Smooth muscle cell of the brain vasculature (primary cell): ENCODE measurements around the gene MRGPRG.

ENCODE experiments used
- DNase-seq: peaks from one replicate; pipeline ENCODE4 v3.0.0-alpha.2; 2012; ENCODE audit warnings: low read depth, low spot score

The MRGPRG gene

DNA sequence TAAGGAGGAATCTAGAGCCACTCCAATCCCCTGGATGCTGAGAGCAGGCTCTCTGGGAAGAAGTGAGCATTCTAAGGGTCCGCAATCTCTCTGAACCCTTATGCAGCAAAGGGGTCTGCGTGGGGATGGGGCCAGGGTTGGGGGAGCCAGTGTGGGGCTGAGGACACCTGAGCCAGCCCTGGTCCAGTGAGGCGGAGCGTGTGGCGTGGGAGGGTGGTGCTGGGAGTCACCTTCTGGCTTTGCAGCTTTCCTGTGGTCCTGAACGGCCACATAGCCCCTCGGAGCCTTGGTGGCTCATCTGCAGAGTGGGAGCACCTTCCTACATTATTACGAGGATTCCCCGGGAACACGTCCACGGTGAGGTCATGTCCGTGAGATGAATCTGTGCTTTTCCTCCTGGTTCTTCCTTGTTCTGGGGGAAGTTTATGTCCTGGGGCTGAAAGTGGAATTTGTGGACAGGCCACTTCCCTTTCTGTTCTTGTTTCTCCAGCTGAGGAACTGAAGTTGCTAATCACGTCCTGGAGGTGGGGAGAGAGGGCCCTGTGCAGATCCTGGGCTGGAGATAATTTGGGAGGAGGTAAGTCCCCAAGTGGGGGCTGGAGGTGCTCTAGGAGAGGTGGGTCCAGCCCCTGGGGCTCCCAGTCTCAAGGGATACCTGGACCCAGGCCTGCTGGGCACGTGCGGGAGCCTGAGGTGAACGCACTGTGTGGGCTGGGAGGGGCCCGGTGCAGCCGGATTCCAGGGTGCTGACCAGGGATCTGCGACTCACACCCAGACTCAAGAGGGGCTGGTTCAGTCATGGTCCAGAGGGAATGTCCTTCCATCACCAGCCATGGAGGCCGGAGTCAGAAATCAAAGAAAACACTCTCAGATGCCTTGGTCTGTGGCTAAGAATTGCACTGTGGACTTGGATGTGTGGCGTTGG is 7.5 kb upstream of the MRGPRG start:
- no peak for DNase-seq

DNA sequence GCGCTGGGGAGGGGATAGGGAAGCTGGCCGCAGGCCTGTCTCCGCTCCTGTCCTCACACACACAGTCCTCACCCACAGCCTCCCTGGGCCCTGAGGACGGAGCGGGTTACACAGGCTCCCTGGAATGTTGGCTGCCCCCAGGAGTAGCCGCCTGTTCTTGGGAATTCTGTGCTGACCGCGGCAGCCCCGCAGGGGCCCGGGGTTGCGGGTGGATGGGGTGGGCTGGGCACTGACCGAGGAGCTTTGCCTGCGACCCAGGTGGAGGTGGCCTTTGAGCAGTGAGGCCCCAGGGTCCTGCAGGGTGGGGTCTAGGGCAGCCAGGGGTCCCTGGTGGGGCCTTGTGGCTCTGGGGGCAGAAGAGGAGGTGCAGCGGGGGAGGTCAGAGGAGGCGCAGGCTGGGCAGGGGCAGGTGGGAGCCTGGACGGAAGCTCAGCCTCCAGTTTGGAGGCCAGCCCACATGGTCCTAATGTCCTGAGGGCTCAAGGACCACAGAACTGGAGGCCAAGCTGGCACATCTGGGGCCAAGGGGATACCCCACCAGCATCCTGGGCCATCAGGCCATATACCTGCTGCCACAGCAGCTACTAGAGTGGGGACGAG is 6.6 kb upstream of the MRGPRG start:
- no peak for DNase-seq

GRCh38 chr11:3224401-3225057 is 5.9 kb upstream of the MRGPRG start:
- no peak for DNase-seq

GRCh38 chr11:3223932-3224381 is 5.3 kb upstream of the MRGPRG start:
- no peak for DNase-seq

GRCh38 chr11:3222941-3223915 is 4.6 kb upstream of the MRGPRG start:
- DNase-seq = no peak

DNA sequence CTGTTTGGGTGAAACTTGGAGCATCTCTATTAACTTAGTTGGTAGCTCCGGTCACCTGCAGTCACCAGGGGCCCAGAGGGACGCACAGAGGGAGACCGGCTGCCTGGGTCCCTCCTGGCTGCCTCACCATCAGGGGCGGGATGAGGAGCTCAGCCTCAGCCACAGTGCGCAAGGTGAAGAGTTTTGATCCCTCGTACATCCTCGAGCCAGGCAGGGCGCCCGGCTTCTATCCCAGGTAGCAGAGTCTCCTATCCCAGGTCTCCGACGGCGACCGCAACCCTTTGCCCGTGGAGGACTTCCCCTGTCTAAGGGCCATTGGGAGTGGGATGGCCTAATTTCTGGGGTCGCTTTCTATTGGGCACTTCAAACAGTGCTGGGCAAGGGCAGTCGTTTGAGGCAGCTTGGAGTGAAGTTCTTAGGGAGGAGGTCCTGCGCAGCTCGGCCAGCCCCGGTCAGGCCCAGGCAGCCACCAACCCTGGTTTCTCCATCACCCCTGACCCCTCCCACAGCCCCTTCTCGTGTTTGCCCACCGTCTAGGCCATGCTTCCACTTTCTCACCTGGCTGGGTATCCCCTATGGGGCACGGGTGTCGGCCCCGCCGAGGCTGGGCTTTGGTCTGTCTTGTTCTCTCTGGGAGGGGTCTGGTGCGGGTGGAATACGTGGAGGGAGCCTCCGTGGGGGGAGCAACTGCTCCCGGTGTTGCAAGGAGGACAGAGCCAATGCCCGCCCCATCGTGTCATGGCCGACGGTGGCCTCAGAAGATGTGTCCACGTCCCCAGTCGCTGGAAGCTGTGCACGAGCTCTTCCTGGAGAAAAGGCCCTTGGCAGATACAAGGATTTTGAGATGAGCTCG is 3.6 kb upstream of the MRGPRG start:
- no peak for DNase-seq

- DNase-seq = no peak
Observed at GRCh38 chr11:3221408-3222002, 2.9 kb upstream of the MRGPRG start.

DNA sequence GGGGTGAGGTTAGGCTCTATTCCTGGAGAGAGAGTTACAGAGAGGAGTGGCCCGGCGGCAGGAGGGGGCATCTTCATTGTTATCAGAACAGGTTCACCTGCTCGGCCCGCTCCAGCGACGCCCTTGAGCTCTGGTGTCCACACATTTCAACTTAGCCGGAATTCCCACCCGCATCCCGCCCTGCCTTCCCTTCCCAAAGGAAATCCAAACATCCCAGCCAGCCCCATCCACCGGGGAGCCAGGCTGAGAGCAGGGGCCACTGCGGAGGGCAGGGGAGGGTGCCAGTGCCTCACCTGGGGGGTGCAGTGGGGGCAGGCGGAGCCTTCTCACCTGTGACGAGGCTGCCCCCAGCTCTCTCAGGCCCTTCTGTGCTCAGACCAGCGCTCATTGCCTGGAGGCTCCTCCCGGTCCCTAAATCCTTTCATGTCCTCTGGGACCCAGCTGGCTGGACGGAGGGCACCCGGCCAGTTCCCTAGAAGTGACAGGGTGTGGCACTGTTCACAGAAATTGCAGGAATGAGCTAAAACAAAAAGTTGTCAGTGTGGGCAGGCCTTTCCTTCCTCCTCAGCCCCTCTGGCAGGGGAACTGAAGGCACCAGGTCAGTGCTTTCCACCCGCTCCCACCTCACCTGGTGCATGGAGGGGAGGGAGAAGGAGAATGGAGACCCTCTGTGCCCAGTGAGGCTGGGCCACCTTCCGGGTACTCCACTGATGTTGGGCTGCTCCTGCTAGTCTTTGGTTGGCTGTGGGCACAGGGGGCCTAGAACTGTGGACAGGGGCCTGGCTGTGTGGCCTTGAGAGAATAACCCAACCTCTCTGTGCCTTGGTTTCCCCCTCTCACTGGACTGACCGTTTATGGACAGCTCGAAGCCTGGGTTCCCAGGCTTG is 2.2 kb upstream of the MRGPRG start:
- DNase-seq = no peak

DNA sequence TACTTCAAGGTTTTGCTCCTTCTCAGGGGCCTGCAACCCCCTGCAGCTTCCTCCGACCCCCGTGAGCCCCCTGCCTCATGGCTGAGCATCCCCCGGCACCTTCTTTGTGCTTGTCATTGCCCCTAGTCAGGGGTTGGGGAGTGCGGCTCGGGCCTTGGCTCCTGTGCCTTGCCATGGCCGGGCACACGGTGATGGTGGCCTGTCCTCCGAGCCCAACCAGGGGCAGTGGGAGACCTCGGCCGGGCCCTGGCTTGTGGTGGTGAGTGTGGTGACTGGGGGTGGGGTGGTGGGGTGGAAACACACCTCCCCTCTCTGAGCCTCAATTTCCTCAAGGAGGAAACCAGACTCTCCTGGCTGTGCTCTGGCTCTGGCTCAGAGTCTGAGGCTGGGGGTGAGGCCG is 1.5 kb upstream of the MRGPRG start:
- DNase-seq = no peak

DNA sequence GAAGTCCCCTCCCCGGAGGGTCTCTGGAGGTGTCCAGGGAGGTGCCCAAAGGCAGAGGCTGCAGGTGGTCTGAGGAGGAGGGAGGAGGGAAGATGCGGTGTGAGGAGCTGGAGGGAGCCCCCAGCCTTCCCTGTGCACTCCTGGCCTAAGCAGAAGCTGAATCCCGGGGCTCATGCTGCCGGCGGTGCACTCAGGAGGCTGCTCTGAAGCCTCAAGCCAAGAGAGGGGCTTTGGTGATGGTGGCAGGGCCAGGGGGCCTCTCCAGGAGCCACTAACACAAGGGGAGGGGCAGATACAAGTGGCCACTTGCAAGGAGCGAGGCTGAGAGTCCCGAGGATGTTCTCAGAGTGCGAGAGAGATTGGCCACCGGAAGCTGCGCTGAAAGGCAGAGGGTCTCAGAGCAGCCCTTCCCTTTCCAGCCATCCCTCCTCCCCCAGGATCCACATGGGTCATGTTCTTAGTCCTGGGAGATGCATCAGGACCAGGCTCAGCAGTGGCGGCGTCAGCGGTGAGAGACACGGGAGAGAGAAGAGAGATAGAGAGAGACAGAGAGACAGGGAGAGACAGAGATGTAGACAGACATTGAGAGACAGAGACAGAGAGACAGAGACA is 774 bp upstream of the MRGPRG start:
- no peak for DNase-seq

- DNase-seq = no peak
Observed at GRCh38 chr11:3217818-3218482, 663 bp downstream of the MRGPRG start.

GRCh38 chr11:3216027-3216525 is 2.5 kb downstream of the MRGPRG start:
- no peak for DNase-seq

GRCh38 chr11:3215346-3216026 is 3.1 kb downstream of the MRGPRG start:
- no peak for DNase-seq

GRCh38 chr11:3214420-3214699 is 4.3 kb downstream of the MRGPRG start:
- DNase-seq = no peak

GRCh38 chr11:3213659-3214419 is 4.8 kb downstream of the MRGPRG start:
- DNase-seq = no peak

- DNase-seq = no peak
Observed at GRCh38 chr11:3208272-3208671, 10.3 kb downstream of the MRGPRG start.
